Fibroblast of villous mesenchyme (primary cell): ENCODE measurements around the gene NANOS3. TPM values are rescaled to one million over a fixed set of nuclear protein-coding genes. Genes with fewer than 3 reads are reported as not detected.
"Not testable (repeated sequence)": the region's sequence is repeated elsewhere in the genome, so short reads cannot be mapped to it uniquely, and the experiment has no call there.

Experiments
- DNase-seq: peaks from one replicate; pipeline ENCODE4 v3.0.0-alpha.2; 2010; ENCODE audit warnings: low read depth
- H3K4me3 ChIP-seq: 2 replicates; pipeline ENCODE4 v1.5.1; 2011; ENCODE audit warnings: low read depth, mild to moderate bottlenecking, low read length
- total RNA-seq: library from RNA; depleted of rRNA; stranded (reverse); fragments of >200 nt; gene quantifications from 2 replicates; pipeline ENCODE4 v1.2.3, GENCODE V29; 2012
- TF ChIP-seq, protein P1 (sequence below): IDR thresholded peaks from 2 replicates; pipeline ENCODE4 v1.5.1; 2012; ENCODE audit warnings: low read depth, mild to moderate bottlenecking, low read length; ENCODE audit not compliant: insufficient read depth

The NANOS3 gene
- total RNA-seq, 1 donor, result not detected

DNA sequence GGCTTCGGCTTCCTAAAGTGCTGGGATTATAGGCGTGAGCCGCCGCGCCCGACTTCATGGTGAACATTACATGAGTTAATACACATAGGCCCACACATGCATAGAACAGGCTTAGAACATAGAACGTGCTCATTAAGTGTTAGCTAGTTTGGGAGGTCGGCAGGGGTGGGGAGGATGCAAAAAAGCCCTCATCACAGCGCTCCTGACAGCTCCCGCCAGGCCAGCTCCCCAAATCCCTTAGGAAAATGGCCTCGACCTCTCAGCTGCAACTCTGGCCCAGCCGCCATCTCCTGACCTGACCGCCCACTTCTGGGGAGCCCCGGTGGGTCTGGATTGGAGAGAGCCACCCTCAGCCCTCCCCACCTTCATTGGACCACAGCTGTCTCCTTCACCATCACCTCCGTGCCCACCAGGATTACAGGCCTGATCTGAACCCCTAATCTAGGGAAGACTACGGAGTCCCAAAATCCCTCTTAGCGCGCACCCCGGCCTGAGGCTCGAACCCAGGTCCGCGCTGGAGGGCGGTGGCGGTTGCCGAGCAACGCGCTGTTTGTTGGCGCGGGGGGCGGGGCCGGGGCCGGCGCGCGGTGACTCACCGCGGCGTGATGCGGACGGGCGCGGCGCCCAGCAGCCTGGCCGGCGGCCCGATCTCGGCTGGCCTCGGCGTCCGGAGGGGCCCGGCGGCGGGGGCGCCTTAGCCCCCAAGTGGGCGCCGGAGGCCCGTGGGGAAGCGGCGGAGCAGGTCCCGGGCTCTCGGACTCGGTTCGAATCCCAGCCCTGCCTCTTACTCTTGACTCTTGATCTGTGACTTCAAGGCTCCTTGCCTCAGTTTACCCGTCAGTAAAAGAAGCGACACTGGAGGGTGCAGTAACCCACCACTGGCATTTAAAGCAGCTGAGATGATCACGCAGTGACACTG lies 26.7 kb upstream of the NANOS3 start:
- peak; percentile 79 for DNase-seq
- TF ChIP-seq, protein P1, sequence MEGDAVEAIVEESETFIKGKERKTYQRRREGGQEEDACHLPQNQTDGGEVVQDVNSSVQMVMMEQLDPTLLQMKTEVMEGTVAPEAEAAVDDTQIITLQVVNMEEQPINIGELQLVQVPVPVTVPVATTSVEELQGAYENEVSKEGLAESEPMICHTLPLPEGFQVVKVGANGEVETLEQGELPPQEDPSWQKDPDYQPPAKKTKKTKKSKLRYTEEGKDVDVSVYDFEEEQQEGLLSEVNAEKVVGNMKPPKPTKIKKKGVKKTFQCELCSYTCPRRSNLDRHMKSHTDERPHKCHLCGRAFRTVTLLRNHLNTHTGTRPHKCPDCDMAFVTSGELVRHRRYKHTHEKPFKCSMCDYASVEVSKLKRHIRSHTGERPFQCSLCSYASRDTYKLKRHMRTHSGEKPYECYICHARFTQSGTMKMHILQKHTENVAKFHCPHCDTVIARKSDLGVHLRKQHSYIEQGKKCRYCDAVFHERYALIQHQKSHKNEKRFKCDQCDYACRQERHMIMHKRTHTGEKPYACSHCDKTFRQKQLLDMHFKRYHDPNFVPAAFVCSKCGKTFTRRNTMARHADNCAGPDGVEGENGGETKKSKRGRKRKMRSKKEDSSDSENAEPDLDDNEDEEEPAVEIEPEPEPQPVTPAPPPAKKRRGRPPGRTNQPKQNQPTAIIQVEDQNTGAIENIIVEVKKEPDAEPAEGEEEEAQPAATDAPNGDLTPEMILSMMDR, result no peak
- H3K4me3 ChIP-seq, result peak overlapping the region; percentile 44

DNA sequence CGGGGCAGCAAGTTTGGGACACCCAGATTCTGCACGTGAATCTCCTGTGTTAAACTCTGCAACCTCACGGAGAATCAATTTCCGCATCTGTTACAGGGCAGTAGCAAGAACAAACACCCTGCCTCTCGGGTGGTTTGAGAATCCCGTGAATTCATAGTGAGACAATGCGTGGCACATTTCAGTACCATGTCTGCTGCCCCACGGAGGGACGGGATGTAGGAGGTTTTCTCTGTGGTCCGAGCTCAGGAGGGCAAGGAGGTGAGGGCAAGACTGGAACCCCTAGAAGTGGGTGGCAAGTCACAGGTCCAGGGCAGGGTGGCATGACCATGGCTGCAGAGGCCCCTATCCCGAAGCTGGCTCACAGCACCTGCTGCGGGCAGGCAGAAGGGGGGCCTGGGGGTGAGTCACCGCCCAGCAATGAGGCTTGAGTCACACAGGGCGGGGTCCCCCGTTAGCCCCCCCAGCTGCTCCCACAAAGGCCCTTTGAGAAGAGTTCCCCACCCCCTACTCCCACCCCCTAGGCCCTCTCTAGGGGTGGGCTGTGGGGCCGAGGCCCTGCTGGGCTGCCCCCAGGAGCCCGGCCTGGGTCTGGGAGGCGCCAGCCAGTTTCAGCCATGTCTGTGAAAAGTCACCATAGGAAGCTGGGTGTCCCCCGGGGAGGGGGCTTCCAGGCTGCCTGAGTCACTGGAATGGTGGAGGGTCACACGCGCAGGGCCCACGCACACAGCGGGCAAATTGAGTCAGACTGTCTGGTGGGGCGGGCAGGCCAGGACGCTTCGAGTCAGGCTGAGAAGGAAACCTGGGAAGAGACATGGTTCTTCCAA lies 25.8 kb upstream of the NANOS3 start:
- TF ChIP-seq, protein P1, result no peak
- DNase-seq, result peak; percentile 94
- H3K4me3 ChIP-seq, result peak overlapping the region; percentile 44

DNA sequence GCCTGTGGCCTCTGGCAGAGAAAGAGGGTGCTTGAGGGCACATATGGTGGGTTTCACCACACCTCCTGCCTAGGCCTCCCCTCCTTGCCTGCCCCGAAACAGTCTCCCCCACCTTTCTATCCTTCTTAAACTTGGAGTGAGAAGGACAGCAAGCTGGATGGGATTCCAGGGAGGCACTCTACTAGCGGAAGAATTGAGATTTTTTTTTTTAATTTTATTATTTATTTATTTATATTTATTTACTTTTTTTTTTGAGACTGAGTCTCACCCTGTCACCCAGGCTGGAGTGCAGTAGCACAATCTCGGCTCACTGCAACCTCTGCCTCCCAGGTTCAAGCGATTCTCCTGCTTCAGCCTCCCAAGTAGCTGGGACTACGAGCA lies 25.2 kb upstream of the NANOS3 start:
- DNase-seq, H3K4me3 ChIP-seq: not testable (repeated sequence)

DNA sequence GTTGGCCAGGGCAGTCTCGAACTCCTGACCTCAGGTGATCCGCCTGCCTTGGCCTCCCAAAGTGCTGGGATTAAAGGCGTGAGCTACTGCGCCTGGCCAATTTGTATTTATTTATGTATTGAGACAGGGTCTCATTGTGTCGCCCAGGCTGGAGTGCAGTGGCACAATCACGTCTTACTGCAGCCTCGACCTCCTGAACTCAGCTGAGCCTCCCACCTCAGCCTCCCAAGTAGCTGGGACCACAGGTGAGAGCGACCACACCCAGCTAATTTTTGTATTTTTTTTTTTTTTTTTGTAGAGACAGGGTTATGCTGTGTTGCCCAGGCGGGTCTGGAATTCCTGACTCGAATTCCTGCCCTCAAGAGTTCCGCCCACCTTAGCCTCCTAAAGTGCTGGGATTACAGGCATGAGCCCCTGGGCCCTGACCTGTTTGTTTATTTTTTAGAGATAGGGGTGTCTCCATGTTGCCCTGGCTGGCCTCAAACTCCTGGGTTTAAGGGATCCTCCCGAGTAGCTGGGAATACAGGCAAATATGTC lies 24.7 kb upstream of the NANOS3 start:
- DNase-seq, H3K4me3 ChIP-seq: not testable (repeated sequence)

DNA sequence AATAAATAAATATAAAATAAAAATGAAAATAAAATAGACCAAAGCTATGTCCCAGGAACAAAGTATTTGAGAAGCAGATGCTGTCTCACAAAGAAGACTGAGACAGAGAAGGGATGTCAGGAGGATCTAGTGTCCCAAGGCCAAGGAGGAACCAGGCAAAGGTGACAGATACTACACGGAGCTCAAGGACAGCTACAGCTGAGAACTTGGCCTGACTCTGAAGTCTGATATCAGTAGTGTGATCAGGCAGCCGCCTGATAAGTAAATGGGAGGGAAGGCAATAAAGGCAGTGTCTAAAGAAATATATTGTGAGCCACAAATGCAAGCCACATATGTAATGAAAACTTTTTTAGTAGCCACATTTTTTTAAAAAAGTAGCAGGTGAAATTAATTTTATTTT lies 20.4 kb upstream of the NANOS3 start:
- H3K4me3 ChIP-seq, result no peak overlapping the region
- TF ChIP-seq, protein P1, result no peak
- no peak for DNase-seq

DNA sequence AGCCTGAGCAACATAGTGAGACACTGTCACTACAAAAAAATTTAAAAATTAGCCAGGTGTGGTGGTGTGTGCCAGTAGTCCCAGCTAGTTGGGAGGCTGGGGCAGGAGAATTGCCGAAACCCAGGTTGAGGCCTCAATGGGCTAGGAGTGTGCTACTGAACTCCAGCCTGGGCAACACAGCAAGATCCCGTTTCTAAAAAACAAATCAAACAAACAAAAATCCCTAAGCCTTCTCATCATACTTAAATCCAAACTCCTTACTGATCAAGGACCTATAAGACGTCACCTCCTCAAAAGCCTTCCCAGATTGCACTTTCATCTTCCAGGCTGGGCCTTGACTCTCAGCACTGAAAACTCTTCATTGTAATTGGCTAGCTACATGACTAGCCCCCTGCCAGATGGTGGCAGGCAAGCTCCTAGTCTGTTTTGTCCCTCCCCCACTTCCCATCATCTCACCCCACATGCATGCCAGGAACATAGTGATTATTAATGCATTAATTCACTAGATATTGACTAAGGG lies 17.5 kb upstream of the NANOS3 start:
- TF ChIP-seq, protein P1, result no peak
- peak; percentile 36 for DNase-seq
- no peak overlapping the region for H3K4me3 ChIP-seq

DNA sequence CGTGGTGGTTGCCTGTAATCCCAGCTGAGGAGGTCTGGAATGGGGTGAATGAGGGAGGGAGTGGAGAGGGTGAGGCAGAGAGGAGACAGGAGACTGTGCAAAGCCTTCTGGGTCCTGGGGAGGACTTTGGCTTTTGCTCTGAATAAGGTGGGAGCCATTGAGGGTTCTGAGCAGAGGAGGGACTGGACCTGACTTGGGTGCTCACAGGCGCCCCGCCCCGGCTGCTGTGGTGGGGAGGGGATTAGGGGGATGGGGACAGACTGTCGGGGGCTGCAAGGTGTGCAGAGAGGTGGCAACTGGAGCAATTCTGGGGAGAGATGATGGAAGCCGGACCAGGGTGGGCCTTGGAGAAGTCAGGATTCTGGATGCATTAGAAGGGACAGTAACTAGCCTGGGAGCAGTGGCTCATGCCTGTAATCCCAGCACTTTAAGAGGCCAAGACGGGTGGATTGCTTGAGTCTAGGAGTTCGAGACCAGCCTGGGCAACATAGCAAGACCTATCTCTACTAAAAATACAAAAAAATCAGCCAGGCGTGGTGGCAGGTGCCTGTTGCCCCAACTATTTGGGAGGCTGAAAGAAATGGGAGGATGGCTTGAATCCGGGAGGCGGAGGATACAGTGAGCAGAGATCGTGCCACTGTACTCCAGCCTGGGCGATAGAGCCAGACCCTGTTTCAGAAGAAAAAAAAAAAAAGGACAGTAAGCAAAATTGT lies 16.1 kb upstream of the NANOS3 start:
- H3K4me3 ChIP-seq, result no peak overlapping the region
- DNase-seq, result no peak
- TF ChIP-seq, protein P1, result no peak
